ENCODE results near the gene HS6ST1.

Gene HS6ST1

DNA sequence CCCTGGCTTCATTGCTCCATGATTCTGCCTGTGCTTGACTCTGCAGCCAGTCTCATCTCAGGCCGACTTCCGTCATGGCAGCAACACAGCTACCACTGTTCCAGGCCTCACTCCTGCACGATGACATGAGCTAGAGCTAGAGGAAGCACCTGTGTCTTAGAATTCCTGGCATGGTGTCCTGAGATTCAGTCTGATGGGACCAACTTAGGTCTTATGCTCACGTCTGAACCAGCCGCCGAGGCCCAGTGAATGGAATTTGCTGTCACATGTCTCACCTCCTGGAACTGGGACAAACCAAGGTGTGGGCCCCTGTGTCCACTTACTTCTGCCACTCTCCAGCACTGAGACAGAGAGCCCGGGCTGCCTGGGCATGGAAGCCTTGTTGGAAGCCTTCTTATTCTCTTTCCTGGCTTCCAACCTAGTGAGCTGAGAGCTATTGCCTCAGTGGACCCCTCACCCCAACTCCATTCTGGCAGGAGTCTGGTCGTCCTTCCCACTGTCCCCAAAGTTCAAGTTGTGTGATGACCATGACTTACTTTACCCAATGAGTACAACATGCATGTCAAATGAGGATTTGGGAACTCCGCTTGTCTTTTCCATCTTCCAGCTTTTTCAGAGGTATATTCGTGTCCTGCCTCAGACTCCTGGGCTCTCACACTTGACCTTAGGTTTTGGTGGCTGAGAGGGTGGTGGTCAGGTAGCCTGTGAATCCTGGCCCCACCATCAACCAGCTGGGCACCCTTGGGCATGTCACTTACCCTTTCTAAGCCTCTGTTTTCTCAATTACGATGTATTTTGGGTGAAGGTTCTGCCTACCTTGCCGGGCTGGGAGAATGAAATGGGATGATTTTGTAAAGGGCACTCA is 39.1 kb upstream of the HS6ST1 start:
- TF ChIP-seq, protein P1, sequence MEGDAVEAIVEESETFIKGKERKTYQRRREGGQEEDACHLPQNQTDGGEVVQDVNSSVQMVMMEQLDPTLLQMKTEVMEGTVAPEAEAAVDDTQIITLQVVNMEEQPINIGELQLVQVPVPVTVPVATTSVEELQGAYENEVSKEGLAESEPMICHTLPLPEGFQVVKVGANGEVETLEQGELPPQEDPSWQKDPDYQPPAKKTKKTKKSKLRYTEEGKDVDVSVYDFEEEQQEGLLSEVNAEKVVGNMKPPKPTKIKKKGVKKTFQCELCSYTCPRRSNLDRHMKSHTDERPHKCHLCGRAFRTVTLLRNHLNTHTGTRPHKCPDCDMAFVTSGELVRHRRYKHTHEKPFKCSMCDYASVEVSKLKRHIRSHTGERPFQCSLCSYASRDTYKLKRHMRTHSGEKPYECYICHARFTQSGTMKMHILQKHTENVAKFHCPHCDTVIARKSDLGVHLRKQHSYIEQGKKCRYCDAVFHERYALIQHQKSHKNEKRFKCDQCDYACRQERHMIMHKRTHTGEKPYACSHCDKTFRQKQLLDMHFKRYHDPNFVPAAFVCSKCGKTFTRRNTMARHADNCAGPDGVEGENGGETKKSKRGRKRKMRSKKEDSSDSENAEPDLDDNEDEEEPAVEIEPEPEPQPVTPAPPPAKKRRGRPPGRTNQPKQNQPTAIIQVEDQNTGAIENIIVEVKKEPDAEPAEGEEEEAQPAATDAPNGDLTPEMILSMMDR (conservative IDR thresholded peaks at IDR 0.05; ENCODE audit: low read depth, low read length), result no peak
- no peak overlapping the region for H3K4me3 ChIP-seq (ENCODE audit: low read depth, low read length)

DNA sequence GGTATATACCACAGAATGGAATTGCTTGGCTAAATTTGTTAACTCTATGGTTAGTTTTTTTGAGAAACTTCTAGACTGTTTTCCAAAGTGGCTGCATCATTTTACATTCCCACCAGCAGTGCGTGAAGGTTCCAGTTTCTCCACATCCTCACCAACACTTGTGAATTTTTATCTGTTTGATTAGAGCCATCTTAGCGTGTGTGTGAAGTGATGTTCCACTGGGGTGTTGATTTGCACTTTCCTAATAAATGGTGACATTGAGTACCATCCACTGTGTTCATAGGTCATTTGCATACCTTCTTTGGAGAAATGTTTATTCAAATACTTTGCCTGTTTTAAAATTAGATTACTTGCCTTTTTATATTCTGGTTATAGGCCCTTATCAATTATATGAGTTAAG is 37.5 kb upstream of the HS6ST1 start:
- no peak for DNase-seq (ENCODE audit: low read depth)
- TF ChIP-seq, protein P1 (conservative IDR thresholded peaks at IDR 0.05; ENCODE audit: low read depth, low read length), result no peak
- no peak overlapping the region for H3K4me3 ChIP-seq (ENCODE audit: low read depth, low read length)

More for the DNA sequence above, 39.1 kb upstream of the HS6ST1 start:
- DNase-seq (ENCODE audit: low read depth), result no peak

DNA sequence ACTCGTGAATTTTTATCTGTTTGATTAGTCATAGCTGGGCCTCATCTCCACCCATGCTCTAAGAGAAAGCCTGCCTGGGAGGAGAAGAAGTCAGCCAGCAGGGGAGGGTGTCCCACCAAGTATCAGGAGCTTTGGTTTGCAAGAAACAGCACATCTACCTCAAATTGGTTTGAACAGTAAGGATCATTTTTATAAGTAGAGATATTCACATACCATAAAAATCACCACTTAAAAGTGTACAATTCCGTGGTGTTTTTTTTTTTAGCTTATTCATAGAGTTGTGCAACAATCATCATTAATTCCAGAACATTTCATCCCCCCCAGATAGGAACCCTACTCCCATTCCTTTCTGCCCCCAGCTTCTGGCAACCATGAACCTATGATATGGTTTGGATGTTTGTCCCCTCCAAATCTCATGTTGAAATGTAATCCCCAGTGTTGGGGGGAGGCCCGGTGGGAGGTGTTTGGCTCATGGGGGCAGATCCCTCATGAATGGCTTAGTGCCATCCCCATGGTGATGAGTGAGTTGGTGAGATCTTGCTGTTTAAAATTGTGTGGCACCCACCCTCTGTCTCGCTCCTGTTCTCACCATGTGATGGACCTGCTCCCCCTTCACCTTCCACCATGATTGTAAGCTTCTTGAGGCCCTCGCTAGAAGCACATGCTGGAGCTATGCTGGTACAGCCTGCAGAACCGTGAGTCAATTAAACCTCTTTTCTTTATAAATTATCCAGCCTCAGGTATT is 36.2 kb upstream of the HS6ST1 start:
- no peak overlapping the region for H3K4me3 ChIP-seq (ENCODE audit: low read depth, low read length)
- TF ChIP-seq, protein P1 (conservative IDR thresholded peaks at IDR 0.05; ENCODE audit: low read depth, low read length), result peak; percentile 71
- peak; percentile 71 for DNase-seq (ENCODE audit: low read depth)

DNA sequence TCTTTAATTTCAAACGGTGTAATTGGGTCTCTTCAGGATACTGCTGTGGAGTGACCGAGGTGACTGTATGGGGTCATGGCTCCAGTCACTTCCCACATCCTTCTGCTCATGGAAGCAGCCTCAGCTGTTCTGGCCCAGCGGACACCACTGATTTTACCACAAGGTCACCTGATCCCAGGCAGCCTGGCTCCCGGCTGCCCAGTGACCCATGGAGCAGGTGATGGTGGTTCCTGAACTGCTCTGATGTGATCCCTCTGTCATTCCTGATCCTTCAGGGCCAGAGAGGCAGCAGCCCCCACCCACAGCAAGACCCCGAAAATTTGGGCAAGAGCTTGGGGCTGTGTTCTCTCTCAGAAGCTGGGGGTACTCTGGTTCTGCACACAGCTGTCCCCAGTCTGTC is 35.5 kb upstream of the HS6ST1 start:
- no peak overlapping the region for H3K4me3 ChIP-seq (ENCODE audit: low read depth, low read length)
- TF ChIP-seq, protein P1 (conservative IDR thresholded peaks at IDR 0.05; ENCODE audit: low read depth, low read length), result no peak
- DNase-seq (ENCODE audit: low read depth), result no peak

DNA sequence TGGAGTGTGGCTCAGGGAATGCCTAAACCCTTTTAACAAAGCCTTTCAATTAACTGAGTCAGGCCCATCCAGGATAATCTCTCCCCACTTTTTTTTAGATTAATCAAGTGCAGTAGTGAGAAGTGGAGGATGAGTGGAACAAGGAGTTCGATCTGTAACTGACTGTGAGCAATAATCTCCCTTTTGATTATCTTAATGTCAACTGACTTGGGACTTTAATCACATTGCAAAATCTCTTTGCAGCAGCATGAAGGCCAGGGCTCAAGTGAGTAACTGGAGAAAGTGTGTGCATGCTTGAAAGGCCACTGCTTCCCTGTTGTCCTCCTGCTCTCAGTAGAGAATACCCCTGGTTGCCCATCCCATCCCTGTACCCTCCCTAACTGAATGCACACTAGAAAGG is 32.1 kb upstream of the HS6ST1 start:
- TF ChIP-seq, protein P1 (conservative IDR thresholded peaks at IDR 0.05; ENCODE audit: low read depth, low read length), result no peak
- no peak for DNase-seq (ENCODE audit: low read depth)
- H3K4me3 ChIP-seq (ENCODE audit: low read depth, low read length), result no peak overlapping the region

DNA sequence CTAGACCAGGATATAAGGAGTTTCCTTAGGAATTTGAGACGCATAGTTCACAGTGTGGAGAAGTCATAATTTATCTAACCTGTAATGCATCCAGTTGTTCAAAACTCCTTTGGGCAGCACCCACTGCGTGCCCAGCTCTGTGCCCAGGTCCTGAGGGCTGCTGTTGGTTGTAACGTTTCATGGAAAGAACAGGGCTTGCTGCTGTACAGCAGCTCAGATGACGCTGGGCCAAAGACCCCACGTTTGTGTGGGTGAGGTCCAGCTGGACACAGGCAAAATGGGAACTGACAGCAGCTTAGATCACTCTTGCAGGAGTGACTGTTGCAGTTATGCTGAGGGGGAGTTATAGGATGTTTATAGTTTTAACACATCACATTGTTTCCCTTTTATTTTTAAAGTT is 30.0 kb upstream of the HS6ST1 start:
- no peak for DNase-seq (ENCODE audit: low read depth)
- H3K4me3 ChIP-seq (ENCODE audit: low read depth, low read length), result no peak overlapping the region
- TF ChIP-seq, protein P1 (conservative IDR thresholded peaks at IDR 0.05; ENCODE audit: low read depth, low read length), result no peak

Data from choroid plexus epithelial cell (primary cell).